Esophagus squamous epithelium (tissue), 4 donors: ENCODE measurements around the gene CUBN.

Experiments
- POLR2A ChIP-seq, 4 donors: fragments of 450-650 bp; IDR thresholded peaks; one replicate each; pipeline ENCODE4 v1.6.1; 2017; ENCODE audit warnings: antibody characterized with exemption in 4 of 4, mild to moderate bottlenecking in 4 of 4, moderate library complexity in 3 of 4
- TF ChIP-seq, protein P1 (sequence below), 6 experiments: fragments of 450-650 bp in 4 of 6; fragments of 200-600 bp in 2 of 6; sonication (generic) in 2 of 6; IDR thresholded peaks; one replicate each; pipeline ENCODE4 v1.5.1; 2016 to 2019; ENCODE audit warnings: antibody characterized with exemption in 6 of 6, mild to moderate bottlenecking in 4 of 6, moderate library complexity in 4 of 6

DNA sequence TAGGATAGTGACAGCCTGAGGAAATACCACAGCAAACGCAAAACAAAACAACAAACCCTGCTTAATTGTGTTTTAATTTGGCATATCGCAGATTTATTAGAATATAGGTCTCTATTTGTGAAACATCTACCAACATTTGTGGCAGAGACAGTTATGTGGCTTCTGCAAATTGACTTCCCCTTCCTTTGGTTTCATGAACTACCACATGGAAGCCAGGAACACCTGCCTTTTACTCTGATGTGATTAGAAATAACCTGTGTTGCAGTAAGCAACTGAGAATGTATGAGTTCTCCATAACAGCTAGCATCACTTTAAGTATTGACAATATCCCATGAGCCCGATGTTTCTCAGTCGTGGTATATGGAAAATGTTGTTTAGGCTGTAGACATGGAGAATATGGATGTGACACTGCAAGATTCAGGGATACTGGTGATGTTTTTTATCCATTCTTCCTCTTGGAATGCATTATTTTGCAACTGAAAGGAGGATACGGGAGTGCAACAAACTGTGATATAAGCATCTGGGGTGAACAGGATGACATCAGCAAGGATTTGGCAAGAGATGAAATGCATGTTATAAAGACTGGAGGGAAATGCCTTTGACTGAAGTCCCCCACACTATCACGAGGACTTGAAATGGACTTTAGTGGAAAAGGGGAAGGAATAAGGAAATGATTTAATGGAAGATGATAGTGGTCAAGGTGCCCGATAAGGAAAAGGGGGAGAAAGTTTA is 95.9 kb downstream of the CUBN start:
- TF ChIP-seq, protein P1, sequence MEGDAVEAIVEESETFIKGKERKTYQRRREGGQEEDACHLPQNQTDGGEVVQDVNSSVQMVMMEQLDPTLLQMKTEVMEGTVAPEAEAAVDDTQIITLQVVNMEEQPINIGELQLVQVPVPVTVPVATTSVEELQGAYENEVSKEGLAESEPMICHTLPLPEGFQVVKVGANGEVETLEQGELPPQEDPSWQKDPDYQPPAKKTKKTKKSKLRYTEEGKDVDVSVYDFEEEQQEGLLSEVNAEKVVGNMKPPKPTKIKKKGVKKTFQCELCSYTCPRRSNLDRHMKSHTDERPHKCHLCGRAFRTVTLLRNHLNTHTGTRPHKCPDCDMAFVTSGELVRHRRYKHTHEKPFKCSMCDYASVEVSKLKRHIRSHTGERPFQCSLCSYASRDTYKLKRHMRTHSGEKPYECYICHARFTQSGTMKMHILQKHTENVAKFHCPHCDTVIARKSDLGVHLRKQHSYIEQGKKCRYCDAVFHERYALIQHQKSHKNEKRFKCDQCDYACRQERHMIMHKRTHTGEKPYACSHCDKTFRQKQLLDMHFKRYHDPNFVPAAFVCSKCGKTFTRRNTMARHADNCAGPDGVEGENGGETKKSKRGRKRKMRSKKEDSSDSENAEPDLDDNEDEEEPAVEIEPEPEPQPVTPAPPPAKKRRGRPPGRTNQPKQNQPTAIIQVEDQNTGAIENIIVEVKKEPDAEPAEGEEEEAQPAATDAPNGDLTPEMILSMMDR (IDR thresholded peaks at IDR 0.05), result no peak
- TF ChIP-seq POLR2A (IDR thresholded peaks at IDR 0.05), result no peak
